ENCODE results near the gene ZNF333.
"Not testable (repeated sequence)": the region's sequence is repeated elsewhere in the genome, so short reads cannot be mapped to it uniquely, and the experiment has no call there.

GRCh38 chr19:14777645-14778044, 87.8 kb downstream of the ZNF333 start:
- not testable (repeated sequence) for TF ChIP-seq CTCF (IDR thresholded peaks at IDR 0.05); POLR2A (IDR thresholded peaks at IDR 0.05); POLR2AphosphoS5 (IDR thresholded peaks at IDR 0.05; ENCODE audit: insufficient read depth in 1 of 2, low read depth in 1 of 2)
